ENCODE data around the gene MIX23. TPM values are rescaled to one million over a fixed set of nuclear protein-coding genes. Genes with fewer than 3 reads are reported as not detected.

Gene MIX23
- total and polyA plus RNA-seq, 2 of the 4 experiments (the other 2 are of a cell fraction) = 10.0 to 26.7 TPM

DNA sequence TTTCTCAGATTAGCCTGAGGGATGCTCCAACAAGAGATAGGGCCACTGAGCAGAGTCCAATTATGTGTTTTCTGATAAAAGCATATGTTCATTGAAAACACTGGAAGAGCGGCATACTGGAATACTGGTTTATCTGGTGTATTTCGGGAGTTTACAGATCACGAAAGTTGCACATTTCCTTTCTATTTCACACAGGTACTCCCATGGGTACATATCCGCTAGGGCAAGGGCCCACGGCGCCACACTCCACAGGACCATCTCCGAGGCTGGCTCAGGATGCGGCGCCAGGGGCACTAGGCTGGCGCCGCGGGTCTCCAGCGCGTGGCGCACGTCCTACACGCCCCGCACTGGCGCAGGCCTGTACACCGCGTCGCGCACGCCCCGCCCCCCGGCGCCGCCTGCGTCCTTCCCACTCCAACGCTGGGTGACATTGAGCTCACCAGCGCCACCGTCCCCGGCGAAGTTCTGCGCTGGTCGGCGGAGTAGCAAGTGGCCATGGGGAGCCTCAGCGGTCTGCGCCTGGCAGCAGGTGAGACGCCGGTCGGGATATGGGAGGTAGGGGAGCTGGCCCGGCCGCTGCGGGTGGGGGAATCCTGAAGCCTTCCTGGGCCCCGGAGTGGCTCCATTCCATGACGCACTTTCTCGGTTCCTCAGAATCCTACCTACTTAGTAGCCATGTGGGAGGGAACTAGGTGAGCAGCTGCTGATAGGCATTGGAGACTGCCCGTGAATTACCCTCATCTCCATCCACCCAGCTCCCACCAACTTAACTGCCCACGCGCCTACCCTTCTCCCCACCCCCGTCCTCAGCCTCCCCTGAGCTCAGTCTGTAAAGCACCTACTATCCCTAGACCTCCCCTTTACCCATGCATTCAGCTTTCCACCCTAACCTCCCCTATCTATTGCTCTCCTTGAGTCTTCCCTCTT is 1.0 kb upstream of the MIX23 start, which contains the start of gene FAM162A:
Gene FAM162A (plus strand): TSS at position 412 of the 927 bp plus-strand sequence. CDS start 84 bp downstream, at position 496.
- CTCF ChIA-PET = interaction anchor here (0.6 to 2.1 kb wide), 7 partner anchors 9 to 280 kb away, joined by 3 to 14 read pairs (median 3); no protein-coding TSS in a partner anchor

More for the DNA sequence above, 1.0 kb upstream of the MIX23 start, which contains the start of gene FAM162A:
- Histone ChIP-seq H4K91ac (ENCODE audit: insufficient read depth, low read depth, low read length) (peak within 1 kb of the TSS; percentile 90), H4K8ac (ENCODE audit: low read depth in 2 of 2, low read length in 2 of 2) (peak within 1 kb of the TSS; percentile 94 to 100), H2BK20ac (ENCODE audit: low read depth, low read length) (no peak within 1 kb of the TSS), H3K56ac (ENCODE audit: extremely low read depth, insufficient read depth, low read length) (peak within 1 kb of the TSS; percentile 87), H3K4me3 (ENCODE audit: insufficient read depth, low read depth, low read length) (peak within 1 kb of the TSS; percentile 92), H3K79me1 (ENCODE audit: low read depth in 1 of 2, low read length in 2 of 2) (peaks cover 5 to 27% of the 10 kb centered on the region in 2 experiments; a peak in 3 of 4 replicates), H3K27me3 (ENCODE audit: control insufficient read depth, insufficient read depth, low read length) (no peaks in the 10 kb centered on the region), H3K9me1 (ENCODE audit: insufficient read depth, low read length) (peaks cover 3% of the 10 kb centered on the region; the same call in 1 of the 2 replicates), H3K9me3 (ENCODE audit: control insufficient read depth, insufficient read depth, low read length) (no peaks in the 10 kb centered on the region), H3K4ac (ENCODE audit: low read depth, low read length) (peak within 1 kb of the TSS; percentile 93), H2BK15ac (ENCODE audit: low read depth, low read length) (peak within 1 kb of the TSS; percentile 71; the same call in 2 of the 3 replicates), H3K4me2 (ENCODE audit: low read depth, low read length) (peak within 1 kb of the TSS; percentile 99), H3K27ac (ENCODE audit: insufficient read depth, low read length) (peak within 1 kb of the TSS; percentile 95), H2AFZ (replicated peaks; ENCODE audit: low read length, poor library complexity) (peak within 1 kb of the TSS; percentile 98), H2BK120ac (ENCODE audit: low read depth, low read length) (peak within 1 kb of the TSS; percentile 49; the same call in 1 of the 2 replicates), H3K18ac (ENCODE audit: low read depth, low read length) (peak within 1 kb of the TSS; percentile 95), H3K36me3 (ENCODE audit: control insufficient read depth, insufficient read depth, low read length) (no peaks in the 10 kb centered on the region), H2AK9ac (replicated peaks; ENCODE audit: low read depth, low read length, poor library complexity) (peak within 1 kb of the TSS; percentile 91), H3K14ac (replicated peaks; ENCODE audit: low read depth, low read length) (peak within 1 kb of the TSS; percentile 94), H4K20me1 (ENCODE audit: insufficient read depth, low read length) (no peaks in the 10 kb centered on the region), H2BK5ac (ENCODE audit: low read depth, low read length, poor library complexity, severe bottlenecking) (peak within 1 kb of the TSS; percentile 93), H3K23ac (ENCODE audit: low read depth, low read length) (peak within 1 kb of the TSS; percentile 84), H3K9ac (ENCODE audit: low read depth, low read length) (peak within 1 kb of the TSS; percentile 95), H2AK5ac (ENCODE audit: low read depth, low read length) (peak within 1 kb of the TSS; percentile 90), H3K4me1 (ENCODE audit: control insufficient read depth, insufficient read depth, low read length) (no peaks in the 10 kb centered on the region), H4K5ac (ENCODE audit: low read depth, low read length) (peak within 1 kb of the TSS; percentile 100)
- TF ChIP-seq POLR2A (IDR thresholded peaks at IDR 0.05; ENCODE audit: low read depth, low read length) = peak; percentile 75; the same call in 1 of the 2 replicates
- TF ChIP-seq BHLHE40 (IDR thresholded peaks at IDR 0.05; ENCODE audit: low read depth, low read length) = no peak
- TF ChIP-seq RAD21 (IDR thresholded peaks at IDR 0.05; ENCODE audit: low read length) = peak; percentile 23; the same call in 1 of the 2 replicates
- TF ChIP-seq MAZ (IDR thresholded peaks at IDR 0.05; ENCODE audit: borderline replicate concordance, low read depth, low read length) = peak; percentile 80; the same call in 1 of the 2 replicates
- TF ChIP-seq, protein P1, sequence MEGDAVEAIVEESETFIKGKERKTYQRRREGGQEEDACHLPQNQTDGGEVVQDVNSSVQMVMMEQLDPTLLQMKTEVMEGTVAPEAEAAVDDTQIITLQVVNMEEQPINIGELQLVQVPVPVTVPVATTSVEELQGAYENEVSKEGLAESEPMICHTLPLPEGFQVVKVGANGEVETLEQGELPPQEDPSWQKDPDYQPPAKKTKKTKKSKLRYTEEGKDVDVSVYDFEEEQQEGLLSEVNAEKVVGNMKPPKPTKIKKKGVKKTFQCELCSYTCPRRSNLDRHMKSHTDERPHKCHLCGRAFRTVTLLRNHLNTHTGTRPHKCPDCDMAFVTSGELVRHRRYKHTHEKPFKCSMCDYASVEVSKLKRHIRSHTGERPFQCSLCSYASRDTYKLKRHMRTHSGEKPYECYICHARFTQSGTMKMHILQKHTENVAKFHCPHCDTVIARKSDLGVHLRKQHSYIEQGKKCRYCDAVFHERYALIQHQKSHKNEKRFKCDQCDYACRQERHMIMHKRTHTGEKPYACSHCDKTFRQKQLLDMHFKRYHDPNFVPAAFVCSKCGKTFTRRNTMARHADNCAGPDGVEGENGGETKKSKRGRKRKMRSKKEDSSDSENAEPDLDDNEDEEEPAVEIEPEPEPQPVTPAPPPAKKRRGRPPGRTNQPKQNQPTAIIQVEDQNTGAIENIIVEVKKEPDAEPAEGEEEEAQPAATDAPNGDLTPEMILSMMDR (conservative IDR thresholded peaks at IDR 0.05; ENCODE audit: low read depth, low read length) = peak; percentile 55
- TF ChIP-seq, protein P2, sequence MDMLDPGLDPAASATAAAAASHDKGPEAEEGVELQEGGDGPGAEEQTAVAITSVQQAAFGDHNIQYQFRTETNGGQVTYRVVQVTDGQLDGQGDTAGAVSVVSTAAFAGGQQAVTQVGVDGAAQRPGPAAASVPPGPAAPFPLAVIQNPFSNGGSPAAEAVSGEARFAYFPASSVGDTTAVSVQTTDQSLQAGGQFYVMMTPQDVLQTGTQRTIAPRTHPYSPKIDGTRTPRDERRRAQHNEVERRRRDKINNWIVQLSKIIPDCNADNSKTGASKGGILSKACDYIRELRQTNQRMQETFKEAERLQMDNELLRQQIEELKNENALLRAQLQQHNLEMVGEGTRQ (IDR thresholded peaks at IDR 0.05; ENCODE audit: low read depth, low read length) = no peak
- TF ChIP-seq MXI1 (IDR thresholded peaks at IDR 0.05; ENCODE audit: borderline replicate concordance, low read depth, low read length) = peak; percentile 82; the same call in 1 of the 2 replicates
- TF ChIP-seq CEBPB (IDR thresholded peaks at IDR 0.05; ENCODE audit: low read depth, low read length) = no peak
- POLR2A ChIA-PET (ENCODE audit: unreplicated experiment) = interaction anchor here (0.9 kb wide), 1 partner anchor 9 kb away, joined by 5 read pairs; no protein-coding TSS in a partner anchor
- intact Hi-C loops (cut with micrococcal nuclease) (no loop called here), dilution Hi-C loops (cut with HindIII; ENCODE audit: low sequenced_read_pairs, unreplicated experiment) (no loop called here), in situ Hi-C loops (cut with MboI; ENCODE audit: low sequenced_read_pairs) (no loop called here)
- BruUV-seq (replicated peaks) = no TSS peak
- peak; percentile 80 for DNase-seq
- WGBS, 2 experiments (ENCODE audit: extremely low coverage in 2 of 2, insufficient read length in 1 of 2) = 1% methylated on average over 22 of the region's 52 CpGs; no CpG with 5 or more reads in 1 of the 2 experiments
- peak; percentile 97 for ATAC-seq (ENCODE audit: low read depth)
